Central memory CD8-positive, alpha-beta T cell (primary cell): ENCODE results near the gene ZMIZ2.
"Not testable (repeated sequence)": the region's sequence is repeated elsewhere in the genome, so short reads cannot be mapped to it uniquely, and the experiment has no call there.

Experiments used
- ATAC-seq: fragments of 150-1000 bp; cut with Tn5 transposase; replicated peaks from 2 replicates; pipeline ENCODE4 v1.10.0; 2022; ENCODE audit warnings: mild to moderate bottlenecking, moderate FRiP score, moderate number of reproducible peaks; ENCODE audit not compliant: poor library complexity, severe bottlenecking; ENCODE audit errors: extremely low read depth
- DNase-seq, 2 donors: peaks; one replicate each; pipeline ENCODE4 v3.0.0; 2021; ENCODE audit warnings: low spot score in 2 of 2
- H3K27ac Mint-ChIP-seq: one replicate; pipeline ENCODE4 v1.8.0; 2022; ENCODE audit warnings: low read depth, mild to moderate bottlenecking, moderate library complexity, mixed read lengths
- H3K27me3 Mint-ChIP-seq: one replicate; pipeline ENCODE4 v1.8.0; 2022; ENCODE audit warnings: mixed read lengths
- H3K36me3 Mint-ChIP-seq: one replicate; pipeline ENCODE4 v1.8.0; 2022; ENCODE audit warnings: mild to moderate bottlenecking, moderate library complexity, mixed read lengths; ENCODE audit not compliant: insufficient read depth
- H3K4me1 Mint-ChIP-seq: one replicate; pipeline ENCODE4 v1.8.0; 2022; ENCODE audit warnings: mixed read lengths
- H3K4me3 Mint-ChIP-seq: one replicate; pipeline ENCODE4 v1.8.0; 2022; ENCODE audit warnings: mild to moderate bottlenecking, moderate library complexity, mixed read lengths
- H3K9me3 Mint-ChIP-seq: one replicate; pipeline ENCODE4 v1.8.0; 2022; ENCODE audit warnings: mixed read lengths

ZMIZ2 gene

DNA sequence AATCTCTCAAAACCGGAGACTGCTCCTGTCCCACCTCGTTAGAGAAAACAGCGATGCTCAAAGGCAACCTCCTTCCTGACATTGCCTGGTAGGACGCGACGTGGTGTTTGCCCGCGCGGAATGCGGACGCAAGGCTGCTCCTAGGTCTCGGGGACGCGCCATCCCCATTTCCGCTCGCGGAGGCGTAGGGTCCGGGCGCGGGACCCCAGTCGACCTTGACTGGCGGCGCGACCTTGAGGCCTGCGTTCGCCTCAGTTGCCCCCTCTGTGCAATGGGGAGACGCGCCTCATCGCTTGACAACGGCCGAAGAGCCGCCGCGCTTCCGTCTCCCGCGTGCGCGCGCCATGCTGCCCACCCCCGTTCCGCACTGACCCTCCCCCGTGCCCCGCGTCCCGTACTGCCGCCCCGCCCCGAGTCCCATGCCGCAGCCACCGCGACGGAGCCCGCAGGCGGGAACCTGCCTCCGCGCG is 47.4 kb downstream of the ZMIZ2 start:
- H3K9me3 Mint-ChIP-seq = no peaks in the 10 kb centered on the region
- no peaks in the 10 kb centered on the region for H3K27me3 Mint-ChIP-seq
- DNase-seq = no peak
- peak overlapping the region; percentile 98 for H3K27ac Mint-ChIP-seq
- H3K4me3 Mint-ChIP-seq = peak overlapping the region; percentile 94
- peaks cover 31% of the 10 kb centered on the region for H3K4me1 Mint-ChIP-seq
- H3K36me3 Mint-ChIP-seq = peaks cover 47% of the 10 kb centered on the region
- peak; percentile 21 for ATAC-seq

DNA sequence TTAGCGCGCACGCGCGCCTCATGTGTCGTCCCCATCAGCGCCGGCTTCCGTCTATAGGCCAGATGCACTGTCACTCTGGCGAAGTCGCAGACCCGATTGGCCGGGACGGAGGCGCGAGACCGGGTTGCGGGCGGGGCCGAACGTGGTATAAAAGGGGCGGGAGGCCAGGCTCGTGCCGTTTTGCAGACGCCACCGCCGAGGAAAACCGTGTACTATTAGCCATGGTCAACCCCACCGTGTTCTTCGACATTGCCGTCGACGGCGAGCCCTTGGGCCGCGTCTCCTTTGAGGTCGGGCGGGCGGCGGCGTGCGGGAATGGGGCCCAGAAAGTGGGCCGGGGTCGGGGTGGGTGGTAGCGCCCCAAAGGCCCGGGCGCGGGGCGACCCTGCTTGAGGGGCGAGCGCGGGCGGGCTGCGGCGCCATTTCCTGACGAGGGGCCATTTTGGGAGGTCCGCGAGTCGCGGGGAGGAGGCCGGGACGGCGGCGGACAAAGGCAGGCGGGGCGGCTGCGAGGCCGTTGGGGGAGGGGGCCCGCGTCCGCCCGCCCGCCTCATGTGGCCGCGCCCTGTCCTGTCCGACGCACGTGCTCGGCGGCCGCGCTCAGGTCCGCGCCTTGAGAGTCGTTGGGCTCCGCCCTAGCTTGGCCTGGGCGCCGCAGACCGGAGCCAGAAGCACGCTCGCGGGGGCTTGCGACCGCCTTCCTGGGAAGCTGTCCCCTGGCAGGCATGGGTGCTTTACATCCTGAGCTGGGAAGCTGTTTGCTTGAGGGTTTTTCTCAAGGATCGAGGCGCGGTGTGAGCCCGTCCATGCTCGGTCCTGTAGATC is 48.1 kb downstream of the ZMIZ2 start, which contains the start of gene PPIA:
Gene PPIA (plus strand): TSS at position 178 of the 825 bp plus-strand sequence. CDS start 44 bp downstream, at position 222.
- Mint-ChIP-seq H3K27ac (peak within 1 kb of the TSS; percentile 98), H3K36me3 (peaks cover 53% of the 10 kb centered on the region), H3K27me3 (no peaks in the 10 kb centered on the region), H3K9me3 (no peaks in the 10 kb centered on the region), H3K4me1 (peaks cover 32% of the 10 kb centered on the region), H3K4me3 (peak within 1 kb of the TSS; percentile 94)
- ATAC-seq (peak; percentile 87), DNase-seq (peak; percentile 96 to 98)

DNA sequence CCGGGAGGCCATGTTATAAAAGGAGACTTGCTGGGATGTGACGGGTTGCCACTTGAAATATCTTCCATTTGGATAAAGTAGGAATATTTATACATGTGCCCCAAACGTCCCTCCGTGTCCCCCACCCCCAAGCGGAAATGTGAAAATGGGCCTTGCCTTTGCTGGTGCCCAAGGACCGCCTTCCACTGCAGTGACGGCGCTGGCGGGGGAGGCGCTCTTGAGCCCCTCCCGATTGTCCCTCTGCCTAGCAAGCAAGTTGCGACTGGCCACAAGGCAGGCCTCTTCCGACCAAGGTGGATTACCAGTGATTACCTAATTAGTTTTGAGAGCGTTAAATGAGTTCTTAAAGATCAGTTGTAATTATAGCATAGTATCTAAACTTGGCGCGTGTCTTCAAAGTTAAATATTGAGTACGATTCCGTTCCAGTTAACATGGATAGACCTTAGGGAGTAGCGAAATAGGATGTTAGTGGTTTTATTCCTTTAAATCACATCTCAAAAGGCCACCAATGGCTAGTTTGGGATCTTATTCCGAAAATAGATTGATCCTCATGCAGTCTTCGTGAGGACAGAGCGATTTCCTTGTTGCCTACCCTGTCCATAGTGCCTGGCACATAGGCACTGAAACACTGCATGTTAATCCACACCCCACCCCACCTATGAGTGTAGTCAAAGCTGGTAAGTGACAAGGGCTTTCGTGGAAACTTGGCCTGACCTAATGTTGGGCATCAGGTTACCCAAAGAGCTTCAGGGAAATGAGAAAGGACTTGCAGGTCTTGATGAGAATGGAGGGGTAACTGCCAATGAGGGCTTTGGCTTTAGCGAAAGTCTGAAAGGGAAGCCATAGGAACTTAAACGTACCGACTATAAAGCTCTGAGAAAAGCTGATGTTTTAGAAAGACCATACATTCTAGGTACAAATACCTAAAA is 48.9 kb downstream of the ZMIZ2 start:
- Mint-ChIP-seq H3K36me3 (peaks cover 62% of the 10 kb centered on the region), H3K27ac (peak overlapping the region; percentile 98)

DNA sequence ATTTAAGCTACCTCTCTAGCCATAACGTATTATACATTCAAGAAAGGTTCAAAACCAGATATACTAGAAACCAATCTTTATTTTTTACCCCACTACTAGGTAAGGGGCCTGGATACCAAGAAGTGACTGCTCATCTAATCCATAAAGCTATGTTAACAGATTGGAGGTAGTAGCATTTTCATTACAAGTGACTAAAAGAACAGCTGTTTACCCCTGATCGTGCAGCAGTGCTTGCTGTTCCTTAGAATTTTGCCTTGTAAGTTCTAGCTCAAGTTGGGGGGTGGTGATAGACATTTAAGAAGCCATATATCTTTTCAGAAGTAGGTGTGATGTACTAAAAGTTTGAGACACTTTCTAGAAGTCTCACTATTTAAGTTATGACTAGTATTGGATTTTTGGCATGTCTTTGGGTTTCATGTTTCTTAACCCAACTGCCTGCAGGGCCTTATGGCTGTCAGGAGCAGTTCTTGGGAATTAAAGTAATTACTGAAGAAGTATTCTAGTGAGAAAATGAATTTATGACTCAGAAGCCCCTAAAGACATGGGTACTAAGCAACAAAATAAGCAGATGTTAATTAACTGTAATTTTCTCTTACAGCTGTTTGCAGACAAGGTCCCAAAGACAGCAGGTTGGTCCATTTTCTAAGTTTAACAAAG is 50.1 kb downstream of the ZMIZ2 start:
- no peak for DNase-seq

More for the DNA sequence above, 48.9 kb downstream of the ZMIZ2 start:
- H3K4me1 Mint-ChIP-seq = peaks cover 32% of the 10 kb centered on the region
- H3K4me3 Mint-ChIP-seq = peak overlapping the region; percentile 94
- DNase-seq (peak; percentile 67 to 74), ATAC-seq (peak; percentile 63)
- H3K9me3 Mint-ChIP-seq = no peaks in the 10 kb centered on the region
- no peaks in the 10 kb centered on the region for H3K27me3 Mint-ChIP-seq

DNA sequence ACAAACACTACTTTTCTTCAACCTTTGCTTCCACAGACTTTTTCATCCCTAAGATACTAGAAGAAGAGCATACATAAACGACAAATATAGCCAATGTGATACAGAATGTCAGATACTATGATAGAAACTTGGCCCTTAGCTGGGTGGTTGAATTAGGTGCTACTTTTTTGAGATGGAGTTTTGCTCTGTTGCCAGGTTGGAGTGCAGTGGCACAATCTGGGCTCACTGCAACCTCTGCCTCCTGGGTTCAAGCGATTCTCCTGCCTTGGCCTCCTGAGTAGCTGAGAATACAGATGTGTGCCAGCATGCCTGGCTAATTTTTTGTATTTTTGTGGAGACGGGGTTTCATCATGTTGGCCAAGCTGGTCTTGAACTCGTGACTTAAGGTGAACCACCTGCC is 51.3 kb downstream of the ZMIZ2 start:
- no peak for DNase-seq
- Mint-ChIP-seq H3K4me1 (peaks cover 32% of the 10 kb centered on the region), H3K36me3 (peaks cover 77% of the 10 kb centered on the region), H3K4me3 (no peak overlapping the region), H3K27me3 (no peaks in the 10 kb centered on the region), H3K27ac (peak overlapping the region; percentile 35), H3K9me3 (no peaks in the 10 kb centered on the region)
- ATAC-seq = no peak

More for the DNA sequence above, 50.1 kb downstream of the ZMIZ2 start:
- Mint-ChIP-seq H3K4me1 (peaks cover 32% of the 10 kb centered on the region), H3K9me3 (no peaks in the 10 kb centered on the region), H3K36me3 (peaks cover 72% of the 10 kb centered on the region), H3K27ac (peak overlapping the region; percentile 98), H3K4me3 (peak overlapping the region; percentile 94), H3K27me3 (no peaks in the 10 kb centered on the region)
- ATAC-seq = no peak

DNA sequence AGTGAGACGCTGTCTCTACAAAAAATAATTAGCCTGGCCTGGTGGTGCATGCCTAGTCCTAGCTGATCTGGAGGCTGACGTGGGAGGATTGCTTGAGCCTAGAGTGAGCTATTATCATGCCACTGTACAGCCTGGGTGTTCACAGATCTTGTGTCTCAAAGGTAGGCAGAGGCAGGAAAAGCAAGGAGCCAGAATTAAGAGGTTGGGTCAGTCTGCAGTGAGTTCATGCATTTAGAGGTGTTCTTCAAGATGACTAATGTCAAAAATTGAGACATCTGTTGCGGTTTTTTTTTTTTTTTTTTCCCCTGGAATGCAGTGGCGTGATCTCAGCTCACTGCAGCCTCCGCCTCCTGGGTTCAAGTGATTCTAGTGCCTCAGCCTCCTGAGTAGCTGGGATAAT is 53.2 kb downstream of the ZMIZ2 start:
- no peaks in the 10 kb centered on the region for H3K27me3 Mint-ChIP-seq
- DNase-seq (no peak), ATAC-seq (no peak)
- peak overlapping the region; percentile 38 for H3K27ac Mint-ChIP-seq
- H3K36me3 Mint-ChIP-seq = peaks cover 70% of the 10 kb centered on the region
- no peak overlapping the region for H3K4me3 Mint-ChIP-seq
- H3K9me3 Mint-ChIP-seq = no peaks in the 10 kb centered on the region
- peaks cover 32% of the 10 kb centered on the region for H3K4me1 Mint-ChIP-seq

DNA sequence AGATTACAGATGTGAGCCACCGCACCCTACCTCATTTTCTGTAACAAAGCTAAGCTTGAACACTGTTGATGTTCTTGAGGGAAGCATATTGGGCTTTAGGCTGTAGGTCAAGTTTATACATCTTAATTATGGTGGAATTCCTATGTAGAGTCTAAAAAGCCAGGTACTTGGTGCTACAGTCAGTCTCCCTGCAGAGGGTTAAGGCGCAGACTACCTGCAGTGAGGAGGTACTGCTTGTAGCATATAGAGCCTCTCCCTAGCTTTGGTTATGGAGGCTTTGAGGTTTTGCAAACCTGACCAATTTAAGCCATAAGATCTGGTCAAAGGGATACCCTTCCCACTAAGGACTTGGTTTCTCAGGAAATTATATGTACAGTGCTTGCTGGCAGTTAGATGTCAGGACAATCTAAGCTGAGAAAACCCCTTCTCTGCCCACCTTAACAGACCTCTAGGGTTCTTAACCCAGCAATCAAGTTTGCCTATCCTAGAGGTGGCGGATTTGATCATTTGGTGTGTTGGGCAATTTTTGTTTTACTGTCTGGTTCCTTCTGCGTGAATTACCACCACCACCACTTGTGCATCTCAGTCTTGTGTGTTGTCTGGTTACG is 53.9 kb downstream of the ZMIZ2 start:
- peaks cover 64% of the 10 kb centered on the region for H3K36me3 Mint-ChIP-seq
- no peak for DNase-seq
- H3K9me3 Mint-ChIP-seq = no peaks in the 10 kb centered on the region
- no peaks in the 10 kb centered on the region for H3K27me3 Mint-ChIP-seq
- no peak for ATAC-seq
- H3K4me3 Mint-ChIP-seq = no peak overlapping the region
- H3K4me1 Mint-ChIP-seq = peaks cover 28% of the 10 kb centered on the region
- no peak overlapping the region for H3K27ac Mint-ChIP-seq

DNA sequence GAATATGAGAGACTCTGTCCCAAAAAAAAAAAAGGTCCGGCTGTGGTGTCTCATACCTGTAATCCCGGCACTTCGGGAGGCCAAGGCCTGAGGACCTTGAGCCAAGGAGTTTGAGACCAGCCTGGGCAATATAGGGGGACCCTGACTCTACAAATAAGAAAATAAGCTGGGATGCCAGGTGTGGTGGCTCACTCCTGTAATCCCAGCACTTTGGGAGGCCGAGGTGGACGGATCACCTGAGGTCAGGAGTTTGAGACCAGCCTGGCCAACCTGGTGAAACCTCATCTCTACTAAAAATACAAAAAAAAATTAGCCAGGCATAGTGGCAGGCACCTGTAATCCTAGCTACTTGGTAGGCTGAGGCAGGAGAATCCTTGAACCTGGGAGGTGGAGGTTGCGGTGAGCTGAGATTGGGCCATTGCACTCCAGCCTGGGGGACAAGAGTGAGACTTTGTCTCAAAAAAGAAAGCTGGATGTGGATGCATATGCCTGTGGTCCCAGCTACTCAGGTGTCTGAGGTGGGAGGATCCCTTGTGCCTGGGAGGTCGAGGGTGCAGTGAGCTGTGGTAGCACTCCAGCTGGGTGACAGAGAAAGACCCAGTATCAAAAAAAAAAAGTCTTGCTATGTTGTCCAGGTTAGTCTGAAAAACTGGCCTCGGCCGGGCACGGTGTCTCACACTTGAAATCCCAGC is 55.3 kb downstream of the ZMIZ2 start:
- DNase-seq, H3K4me3 Mint-ChIP-seq, ATAC-seq, H3K27me3 Mint-ChIP-seq, H3K27ac Mint-ChIP-seq, H3K9me3 Mint-ChIP-seq: not testable (repeated sequence)
- Mint-ChIP-seq H3K4me1 (peaks cover 16% of the 10 kb centered on the region), H3K36me3 (peaks cover 52% of the 10 kb centered on the region)

DNA sequence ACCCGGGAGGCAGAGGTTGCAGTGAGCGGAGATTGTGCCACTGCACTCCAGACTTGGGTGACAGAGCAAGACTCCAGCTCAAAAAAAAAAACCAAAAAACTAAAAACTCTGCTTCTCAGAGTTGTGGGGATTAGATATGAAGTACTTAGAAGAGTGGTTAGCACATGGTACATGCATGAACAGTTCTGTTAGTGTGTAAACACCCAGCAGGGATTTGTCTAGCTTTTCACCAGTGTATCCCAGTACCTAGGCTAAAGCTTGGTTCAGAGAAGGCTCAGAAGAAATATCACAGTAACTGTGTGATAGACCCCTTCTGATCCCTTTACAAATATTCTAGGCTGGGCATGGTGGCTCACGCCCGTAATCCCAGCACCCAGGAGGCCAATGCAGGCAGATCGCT is 57.3 kb downstream of the ZMIZ2 start:
- ATAC-seq (no peak), DNase-seq (no peak)
- no peak overlapping the region for H3K4me3 Mint-ChIP-seq
- H3K36me3 Mint-ChIP-seq = peaks cover 34% of the 10 kb centered on the region
- no peaks in the 10 kb centered on the region for H3K9me3 Mint-ChIP-seq
- H3K27ac Mint-ChIP-seq = no peak overlapping the region
- no peaks in the 10 kb centered on the region for H3K27me3 Mint-ChIP-seq
- H3K4me1 Mint-ChIP-seq = peaks cover 2% of the 10 kb centered on the region

DNA sequence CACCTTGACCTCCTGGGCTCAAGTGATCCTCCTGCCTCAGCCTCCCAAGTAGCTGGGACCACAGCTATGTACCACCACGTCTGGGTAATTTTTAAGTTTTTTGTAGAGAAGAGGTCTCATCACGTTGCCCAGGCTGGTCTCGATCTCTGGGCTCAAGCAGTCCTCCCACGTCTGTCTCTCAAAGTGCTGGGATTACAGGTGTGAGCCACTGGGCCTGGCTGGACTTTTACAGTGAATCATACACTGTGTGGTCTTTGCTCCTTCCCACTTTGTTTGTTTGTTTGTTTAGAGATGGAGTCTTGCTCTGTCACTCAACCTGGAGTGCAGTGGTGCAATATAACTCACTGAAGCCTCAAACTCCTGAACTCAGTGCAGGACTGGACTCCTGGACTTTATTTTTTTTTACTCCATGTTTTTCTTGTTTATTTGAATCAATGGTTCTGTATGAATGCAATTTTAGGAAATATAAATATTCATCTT is 60.3 kb downstream of the ZMIZ2 start:
- ATAC-seq = no peak
- H3K9me3 Mint-ChIP-seq = no peaks in the 10 kb centered on the region
- no peaks in the 10 kb centered on the region for H3K27me3 Mint-ChIP-seq
- H3K4me3 Mint-ChIP-seq = no peak overlapping the region
- no peak for DNase-seq
- H3K27ac Mint-ChIP-seq = no peak overlapping the region
- peaks cover 4% of the 10 kb centered on the region for H3K36me3 Mint-ChIP-seq
- H3K4me1 Mint-ChIP-seq = no peaks in the 10 kb centered on the region

DNA sequence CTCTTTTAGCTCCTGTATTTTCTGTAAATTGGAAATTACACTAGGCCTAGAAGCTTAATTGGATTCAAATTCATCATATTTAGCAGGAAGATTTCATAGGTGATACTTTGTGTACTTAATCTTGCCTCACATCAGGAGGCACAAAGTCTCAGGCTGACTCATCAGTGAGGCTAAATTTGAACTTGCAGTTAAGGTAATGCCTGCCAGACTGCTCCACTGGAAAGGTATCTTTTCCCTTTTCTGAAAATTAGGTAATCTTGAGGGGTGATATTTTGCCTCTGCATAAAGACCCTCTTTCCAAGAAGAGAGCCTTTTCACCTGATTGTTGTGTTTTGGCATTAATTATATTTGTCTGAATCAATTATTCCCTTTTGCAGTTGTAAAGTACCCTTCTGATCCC is 62.4 kb downstream of the ZMIZ2 start:
- Mint-ChIP-seq H3K4me3 (no peak overlapping the region), H3K9me3 (no peaks in the 10 kb centered on the region), H3K4me1 (no peaks in the 10 kb centered on the region), H3K36me3 (peaks cover 1% of the 10 kb centered on the region), H3K27me3 (no peaks in the 10 kb centered on the region), H3K27ac (no peak overlapping the region)
- ATAC-seq = no peak
- no peak for DNase-seq
